ENCODE data around the gene ABHD15.

ABHD15 gene

GRCh38 chr17:29544066-29544465 is 22.8 kb downstream of the ABHD15 start:
- no peak for TF ChIP-seq ZFP3 (CRISPR knock-in tag; IDR thresholded peaks at IDR 0.05)
- no peak for TF ChIP-seq TOX (CRISPR knock-in tag; IDR thresholded peaks at IDR 0.05; ENCODE audit: borderline replicate concordance)
- TF ChIP-seq CREB5 (CRISPR knock-in tag; IDR thresholded peaks at IDR 0.05; ENCODE audit: low read depth): no peak
- no peak for TF ChIP-seq TCF4 (CRISPR knock-in tag; IDR thresholded peaks at IDR 0.05; ENCODE audit: borderline replicate concordance)
- no peak for TF ChIP-seq ESRRG (CRISPR knock-in tag; IDR thresholded peaks at IDR 0.05)
- no peak for ATAC-seq

GRCh38 chr17:29533976-29534375 is 32.9 kb downstream of the ABHD15 start:
- ATAC-seq: no peak
- TF ChIP-seq GLIS3 (CRISPR knock-in tag; IDR thresholded peaks at IDR 0.05) (no peak), CREB5 (CRISPR knock-in tag; IDR thresholded peaks at IDR 0.05; ENCODE audit: low read depth) (no peak), ZNF8 (CRISPR knock-in tag; IDR thresholded peaks at IDR 0.05) (no peak), PPARA (CRISPR knock-in tag; IDR thresholded peaks at IDR 0.05; ENCODE audit: borderline replicate concordance) (no peak), RARB (CRISPR knock-in tag; IDR thresholded peaks at IDR 0.05) (no peak), POU6F1 (CRISPR knock-in tag; IDR thresholded peaks at IDR 0.05; ENCODE audit: borderline replicate concordance, low read depth) (no peak), TCF4 (CRISPR knock-in tag; IDR thresholded peaks at IDR 0.05; ENCODE audit: borderline replicate concordance) (no peak), PATZ1 (CRISPR knock-in tag; IDR thresholded peaks at IDR 0.05; ENCODE audit: borderline replicate concordance) (no peak), CSDC2 (CRISPR knock-in tag; IDR thresholded peaks at IDR 0.05) (no peak)

- ATAC-seq: no peak
- no peak for TF ChIP-seq TCF4 (CRISPR knock-in tag; IDR thresholded peaks at IDR 0.05; ENCODE audit: borderline replicate concordance)
- TF ChIP-seq ZNF8 (CRISPR knock-in tag; IDR thresholded peaks at IDR 0.05): no peak
- no peak for TF ChIP-seq ZFP3 (CRISPR knock-in tag; IDR thresholded peaks at IDR 0.05)
- TF ChIP-seq GLIS3 (CRISPR knock-in tag; IDR thresholded peaks at IDR 0.05): no peak
- TF ChIP-seq ISL1 (CRISPR knock-in tag; IDR thresholded peaks at IDR 0.05): no peak
- TF ChIP-seq ZFP30 (CRISPR knock-in tag; IDR thresholded peaks at IDR 0.05): no peak
- TF ChIP-seq ZNF565 (CRISPR knock-in tag; conservative IDR thresholded peaks at IDR 0.05; ENCODE audit: low read depth): no peak
These were observed 40.5 kb downstream of the ABHD15 start for GRCh38 chr17:29526322-29526721.

GRCh38 chr17:29524692-29525091 is 42.1 kb downstream of the ABHD15 start:
- TF ChIP-seq BACH2 (CRISPR knock-in tag; IDR thresholded peaks at IDR 0.05; ENCODE audit: borderline replicate concordance) (no peak), TOX (CRISPR knock-in tag; IDR thresholded peaks at IDR 0.05; ENCODE audit: borderline replicate concordance) (no peak), ESRRG (CRISPR knock-in tag; IDR thresholded peaks at IDR 0.05) (no peak), ZFP3 (CRISPR knock-in tag; IDR thresholded peaks at IDR 0.05) (no peak), TCF4 (CRISPR knock-in tag; IDR thresholded peaks at IDR 0.05; ENCODE audit: borderline replicate concordance) (no peak), ZFP30 (CRISPR knock-in tag; IDR thresholded peaks at IDR 0.05) (no peak), PATZ1 (CRISPR knock-in tag; IDR thresholded peaks at IDR 0.05; ENCODE audit: borderline replicate concordance) (no peak), ARNTL (CRISPR knock-in tag; IDR thresholded peaks at IDR 0.05; ENCODE audit: borderline replicate concordance, low read depth) (no peak), OSR1 (CRISPR knock-in tag; IDR thresholded peaks at IDR 0.05) (no peak), CSDC2 (CRISPR knock-in tag; IDR thresholded peaks at IDR 0.05) (no peak), TSHZ2 (CRISPR knock-in tag; IDR thresholded peaks at IDR 0.05) (no peak), CREB5 (CRISPR knock-in tag; IDR thresholded peaks at IDR 0.05; ENCODE audit: low read depth) (no peak), CSRNP3 (CRISPR knock-in tag; IDR thresholded peaks at IDR 0.05) (no peak)
- no peak for ATAC-seq

Data from SK-N-SH treated with all-trans-retinoic acid at 6 μM for 48 hours (cell line).